ENCODE results near the gene CDADC1.

Gene CDADC1

DNA sequence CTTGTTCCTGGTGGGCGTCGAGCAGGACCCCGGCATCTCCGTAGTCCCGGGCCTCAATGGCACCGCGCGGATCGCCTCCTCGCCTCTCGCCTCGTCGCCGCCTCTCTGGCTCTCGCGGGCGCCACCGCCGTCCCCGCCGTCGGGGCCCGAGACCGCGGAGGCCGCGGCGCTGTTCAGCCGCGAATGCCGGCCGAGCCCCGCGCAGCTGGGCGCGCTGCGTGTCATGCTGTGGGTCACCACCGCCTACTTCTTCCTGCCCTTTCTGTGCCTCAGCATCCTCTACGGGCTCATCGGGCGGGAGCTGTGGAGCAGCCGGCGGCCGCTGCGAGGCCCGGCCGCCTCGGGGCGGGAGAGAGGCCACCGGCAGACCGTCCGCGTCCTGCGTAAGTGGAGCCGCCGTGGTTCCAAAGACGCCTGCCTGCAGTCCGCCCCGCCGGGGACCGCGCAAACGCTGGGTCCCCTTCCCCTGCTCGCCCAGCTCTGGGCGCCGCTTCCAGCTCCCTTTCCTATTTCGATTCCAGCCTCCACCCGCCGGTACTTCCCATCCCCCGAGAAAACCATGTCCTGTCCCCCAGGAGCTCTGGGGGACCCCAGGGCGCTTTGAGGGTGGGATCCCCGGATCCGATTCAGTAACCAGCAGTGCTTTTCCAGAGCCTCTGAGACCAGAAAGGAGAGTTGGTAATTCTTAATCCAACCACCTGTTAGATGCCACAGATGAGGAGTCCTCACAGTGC is 26.7 kb upstream of the CDADC1 start:
- H3K4me3 Mint-ChIP-seq = peak overlapping the region; percentile 50
- H3K4me1 Mint-ChIP-seq = peaks cover 4% of the 10 kb centered on the region
- peaks cover 3% of the 10 kb centered on the region for H3K36me3 Mint-ChIP-seq (ENCODE audit: low read depth)
- H3K9me3 Mint-ChIP-seq = no peaks in the 10 kb centered on the region
- H3K27me3 Mint-ChIP-seq = peaks cover 59% of the 10 kb centered on the region
- peak; percentile 41 for ATAC-seq
- no peak overlapping the region for H3K27ac Mint-ChIP-seq
- peak; percentile 21 for DNase-seq

DNA sequence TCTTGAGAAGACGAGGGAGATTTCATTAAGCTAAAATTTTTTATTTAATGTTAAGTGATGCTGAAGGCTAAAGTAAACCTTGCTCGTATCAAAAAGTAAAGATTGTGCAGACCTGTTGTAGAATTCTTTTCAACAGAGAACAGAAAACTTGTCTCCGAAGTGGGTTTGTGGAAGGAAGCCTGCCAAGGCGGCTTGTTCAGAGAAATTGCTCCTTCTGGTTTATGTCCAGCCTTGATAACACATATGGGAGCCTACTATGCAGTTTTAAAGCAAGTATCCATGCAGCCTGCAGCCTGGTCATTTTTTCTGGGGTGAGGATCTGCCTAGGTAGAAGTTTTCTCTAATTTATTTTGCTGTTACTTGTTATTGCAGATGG is 26.1 kb upstream of the CDADC1 start:
- Mint-ChIP-seq H3K27me3 (peaks cover 58% of the 10 kb centered on the region), H3K4me1 (peaks cover 4% of the 10 kb centered on the region), H3K9me3 (no peaks in the 10 kb centered on the region), H3K36me3 (ENCODE audit: low read depth) (peaks cover 3% of the 10 kb centered on the region), H3K4me3 (peak overlapping the region; percentile 8), H3K27ac (no peak overlapping the region)
- ATAC-seq (no peak), DNase-seq (no peak)

DNA sequence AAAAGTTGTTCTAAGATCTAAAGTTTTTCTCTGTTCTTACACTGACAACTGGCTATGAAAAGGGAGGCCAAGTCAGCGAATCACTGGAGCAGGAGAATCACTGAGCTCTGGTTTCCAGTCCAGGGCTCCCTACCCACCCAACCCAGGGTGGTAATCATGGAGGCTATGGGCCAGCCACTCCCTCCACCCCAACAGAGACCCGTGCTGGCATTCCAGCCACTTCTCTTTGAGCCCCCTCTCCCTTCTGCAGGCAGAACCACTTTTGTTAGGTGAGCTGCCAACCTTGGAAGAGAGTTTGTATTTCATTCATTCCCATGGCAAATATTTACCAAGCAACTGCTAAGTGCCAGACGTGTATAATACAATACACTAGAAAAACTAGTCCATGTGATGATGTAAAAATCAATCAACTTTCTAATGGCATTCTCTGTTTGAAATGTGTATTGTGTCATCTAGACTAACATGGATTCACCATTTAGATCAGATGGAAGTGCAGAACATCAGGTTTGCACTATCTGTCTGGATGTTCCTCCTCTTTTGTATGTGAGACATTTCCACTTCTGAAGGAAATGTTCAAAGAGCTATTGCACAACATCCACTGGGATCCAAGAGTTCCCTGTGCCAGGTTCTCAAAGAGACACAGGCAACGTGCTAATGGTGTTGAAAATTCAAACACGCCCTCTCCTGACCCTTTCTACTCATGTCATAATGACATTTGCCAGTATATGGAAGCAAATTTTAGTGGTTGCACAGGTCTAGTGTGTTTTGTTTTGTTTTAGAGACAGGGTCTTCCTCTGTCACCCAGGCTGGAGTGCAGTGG is 22.3 kb upstream of the CDADC1 start:
- peaks cover 29% of the 10 kb centered on the region for H3K27me3 Mint-ChIP-seq
- DNase-seq = no peak

DNA sequence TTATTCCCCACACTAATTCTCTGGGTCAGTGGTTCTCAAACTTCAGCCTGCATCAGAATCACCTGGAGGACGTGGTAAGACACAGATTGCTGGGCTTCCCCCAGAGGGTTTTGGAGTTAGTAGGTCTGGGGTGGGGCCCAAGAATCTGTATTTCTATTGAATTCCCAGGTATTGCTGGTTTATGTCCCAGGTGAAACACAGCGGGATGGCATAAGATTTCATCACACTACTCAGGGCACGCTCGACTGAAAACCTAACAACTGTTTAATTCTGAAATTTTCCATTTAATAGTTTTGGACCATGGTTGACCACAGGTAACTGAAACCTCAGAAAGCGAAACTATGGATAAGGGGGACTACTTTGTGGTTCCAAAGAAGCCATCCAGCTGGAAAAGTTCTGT is 21.1 kb upstream of the CDADC1 start:
- Mint-ChIP-seq H3K4me3 (no peak overlapping the region), H3K9me3 (no peaks in the 10 kb centered on the region), H3K4me1 (no peaks in the 10 kb centered on the region), H3K36me3 (ENCODE audit: low read depth) (no peaks in the 10 kb centered on the region), H3K27ac (no peak overlapping the region), H3K27me3 (peaks cover 24% of the 10 kb centered on the region)
- DNase-seq (no peak), ATAC-seq (no peak)

More for the DNA sequence above, 22.3 kb upstream of the CDADC1 start:
- Mint-ChIP-seq H3K9me3 (no peaks in the 10 kb centered on the region), H3K36me3 (ENCODE audit: low read depth) (no peaks in the 10 kb centered on the region), H3K27ac (no peak overlapping the region), H3K4me1 (peaks cover 2% of the 10 kb centered on the region), H3K4me3 (no peak overlapping the region)
- ATAC-seq = no peak

DNA sequence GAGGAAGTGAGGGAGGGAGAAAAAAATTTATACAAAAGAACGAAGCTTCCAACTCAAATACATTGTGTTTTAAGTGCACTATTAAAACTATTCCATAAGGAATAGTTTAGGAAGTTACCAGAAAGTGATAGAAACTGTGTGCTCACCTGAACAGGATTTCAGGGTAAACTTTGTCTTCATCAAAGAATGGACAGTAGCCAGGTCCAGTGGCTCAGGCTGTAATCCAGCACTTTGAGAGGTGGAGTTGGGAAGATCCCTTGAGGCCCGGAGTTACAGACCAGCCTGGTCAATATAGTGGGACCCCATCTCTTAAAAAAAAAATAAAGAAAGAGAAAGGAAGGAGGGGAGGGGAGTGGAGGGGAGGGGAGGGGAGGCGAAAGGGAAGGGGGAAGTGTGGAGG is 13.0 kb upstream of the CDADC1 start:
- no peak overlapping the region for H3K27ac Mint-ChIP-seq
- H3K4me3 Mint-ChIP-seq = no peak overlapping the region
- no peaks in the 10 kb centered on the region for H3K9me3 Mint-ChIP-seq
- ATAC-seq (no peak), DNase-seq (no peak)
- no peaks in the 10 kb centered on the region for H3K36me3 Mint-ChIP-seq (ENCODE audit: low read depth)
- H3K4me1 Mint-ChIP-seq = no peaks in the 10 kb centered on the region
- H3K27me3 Mint-ChIP-seq = no peaks in the 10 kb centered on the region

DNA sequence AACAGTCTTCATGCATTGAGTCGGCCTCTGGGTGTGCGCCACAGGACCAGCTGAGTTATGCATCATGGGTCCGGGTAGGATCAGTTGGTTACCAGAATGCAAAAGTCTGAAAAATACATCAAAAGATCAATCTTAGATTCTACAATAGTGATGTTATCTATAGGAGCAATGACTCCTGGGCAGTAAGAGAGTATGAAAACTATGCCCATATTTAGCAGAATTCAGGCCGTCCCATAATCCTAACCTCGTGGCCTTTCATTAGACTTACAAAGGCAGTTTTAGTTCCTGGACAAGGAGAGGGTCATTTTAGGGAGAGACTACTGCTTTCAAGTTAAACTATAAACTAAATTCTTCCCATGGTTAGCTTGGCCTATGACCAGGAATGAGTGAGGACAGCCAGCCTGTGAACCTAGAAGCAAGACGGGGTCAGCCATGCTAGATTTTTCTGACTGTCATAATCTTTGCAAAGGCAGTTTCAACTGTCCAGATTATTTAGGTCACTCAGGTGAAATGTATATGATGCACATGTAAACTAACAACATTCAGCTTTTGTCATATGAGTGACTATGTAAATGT is 11.8 kb upstream of the CDADC1 start:
- Mint-ChIP-seq H3K36me3 (ENCODE audit: low read depth) (no peaks in the 10 kb centered on the region), H3K27ac (no peak overlapping the region), H3K4me3 (no peak overlapping the region), H3K4me1 (no peaks in the 10 kb centered on the region), H3K9me3 (no peaks in the 10 kb centered on the region), H3K27me3 (no peaks in the 10 kb centered on the region)
- DNase-seq (no peak), ATAC-seq (no peak)

GRCh38 chr13:49238621-49239020 is 9.1 kb upstream of the CDADC1 start:
- Mint-ChIP-seq H3K4me3 (no peak overlapping the region), H3K36me3 (ENCODE audit: low read depth) (no peaks in the 10 kb centered on the region), H3K4me1 (no peaks in the 10 kb centered on the region), H3K27ac (no peak overlapping the region), H3K9me3 (no peaks in the 10 kb centered on the region), H3K27me3 (no peaks in the 10 kb centered on the region)
- no peak for ATAC-seq
- DNase-seq = no peak

- H3K4me1 Mint-ChIP-seq = no peaks in the 10 kb centered on the region
- H3K27ac Mint-ChIP-seq = no peak overlapping the region
- ATAC-seq = peak; percentile 83
- H3K9me3 Mint-ChIP-seq = no peaks in the 10 kb centered on the region
- DNase-seq = peak; percentile 36
- H3K4me3 Mint-ChIP-seq = no peak overlapping the region
- H3K36me3 Mint-ChIP-seq (ENCODE audit: low read depth) = no peaks in the 10 kb centered on the region
- H3K27me3 Mint-ChIP-seq = no peaks in the 10 kb centered on the region
These were observed 7.7 kb upstream of the CDADC1 start for GRCh38 chr13:49240017-49240416.

DNA sequence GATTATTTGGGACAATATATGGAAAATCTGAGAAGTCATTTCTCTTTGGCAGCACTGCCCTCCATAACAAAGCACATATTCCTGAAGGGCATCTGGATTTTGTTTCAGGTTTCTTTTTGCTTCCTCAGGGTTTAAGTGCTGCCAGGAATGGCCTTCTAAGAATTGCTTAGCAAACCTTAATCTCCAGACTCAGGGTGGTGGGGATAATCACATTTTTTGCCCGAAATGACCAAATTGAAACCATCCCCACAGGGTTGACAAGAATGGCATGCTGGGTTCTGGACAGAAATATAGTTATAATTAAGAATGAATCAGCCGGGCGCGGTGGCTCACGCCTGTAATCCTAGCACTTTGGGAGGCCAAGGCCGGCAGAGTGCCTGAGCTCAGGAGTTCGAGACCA is 6.4 kb upstream of the CDADC1 start:
- ATAC-seq = no peak
- Mint-ChIP-seq H3K4me1 (no peaks in the 10 kb centered on the region), H3K9me3 (no peaks in the 10 kb centered on the region), H3K27me3 (no peaks in the 10 kb centered on the region), H3K27ac (no peak overlapping the region), H3K4me3 (no peak overlapping the region), H3K36me3 (ENCODE audit: low read depth) (no peaks in the 10 kb centered on the region)
- no peak for DNase-seq

GRCh38 chr13:49245101-49245500 is 2.6 kb upstream of the CDADC1 start:
- peaks cover 26% of the 10 kb centered on the region for H3K4me1 Mint-ChIP-seq
- no peaks in the 10 kb centered on the region for H3K36me3 Mint-ChIP-seq (ENCODE audit: low read depth)
- no peaks in the 10 kb centered on the region for H3K27me3 Mint-ChIP-seq
- no peak overlapping the region for H3K4me3 Mint-ChIP-seq
- no peak for DNase-seq
- H3K9me3 Mint-ChIP-seq = no peaks in the 10 kb centered on the region
- ATAC-seq = no peak
- no peak overlapping the region for H3K27ac Mint-ChIP-seq

GRCh38 chr13:49246850-49247642 is 679 bp upstream of the CDADC1 start:
- peak overlapping the region; percentile 96 for H3K27ac Mint-ChIP-seq

GRCh38 chr13:49248622-49249002 is 887 bp downstream of the CDADC1 start:
- H3K4me1 Mint-ChIP-seq = peaks cover 48% of the 10 kb centered on the region
- DNase-seq (no peak), ATAC-seq (no peak)
- H3K27me3 Mint-ChIP-seq = no peaks in the 10 kb centered on the region
- peaks cover 8% of the 10 kb centered on the region for H3K36me3 Mint-ChIP-seq (ENCODE audit: low read depth)
- peak overlapping the region; percentile 96 for H3K27ac Mint-ChIP-seq
- peak overlapping the region; percentile 99 for H3K4me3 Mint-ChIP-seq
- H3K9me3 Mint-ChIP-seq = no peaks in the 10 kb centered on the region

More at GRCh38 chr13:49246850-49247642, 679 bp upstream of the CDADC1 start:
- Mint-ChIP-seq H3K9me3 (no peaks in the 10 kb centered on the region), H3K36me3 (ENCODE audit: low read depth) (peaks cover 1% of the 10 kb centered on the region), H3K4me3 (peak overlapping the region; percentile 99), H3K27me3 (no peaks in the 10 kb centered on the region), H3K4me1 (peaks cover 38% of the 10 kb centered on the region)
- DNase-seq (no peak), ATAC-seq (peak; percentile 26)

DNA sequence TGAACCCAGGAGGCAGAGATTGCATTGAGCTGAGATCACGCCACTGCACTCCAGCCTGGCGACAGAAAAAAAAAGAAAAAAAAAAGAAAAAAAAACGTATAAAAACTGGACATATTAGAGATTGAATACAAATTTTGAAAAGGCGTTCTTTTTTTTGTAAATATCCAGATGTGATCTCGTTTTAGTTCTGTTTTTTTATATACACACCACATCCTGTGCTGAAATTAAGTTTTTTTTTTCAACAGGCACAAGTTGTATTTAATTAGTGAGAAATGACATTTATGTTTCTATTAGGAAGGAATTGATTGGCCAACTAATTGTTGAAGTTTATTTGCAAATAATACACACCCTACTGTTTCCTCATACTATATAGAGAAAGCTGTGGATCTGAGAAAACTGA is 3.6 kb downstream of the CDADC1 start:
- peaks cover 68% of the 10 kb centered on the region for H3K4me1 Mint-ChIP-seq
- H3K4me3 Mint-ChIP-seq = no peak overlapping the region
- H3K27me3 Mint-ChIP-seq = no peaks in the 10 kb centered on the region
- no peak overlapping the region for H3K27ac Mint-ChIP-seq
- H3K36me3 Mint-ChIP-seq (ENCODE audit: low read depth) = peaks cover 25% of the 10 kb centered on the region
- ATAC-seq (no peak), DNase-seq (no peak)
- H3K9me3 Mint-ChIP-seq = no peaks in the 10 kb centered on the region

DNA sequence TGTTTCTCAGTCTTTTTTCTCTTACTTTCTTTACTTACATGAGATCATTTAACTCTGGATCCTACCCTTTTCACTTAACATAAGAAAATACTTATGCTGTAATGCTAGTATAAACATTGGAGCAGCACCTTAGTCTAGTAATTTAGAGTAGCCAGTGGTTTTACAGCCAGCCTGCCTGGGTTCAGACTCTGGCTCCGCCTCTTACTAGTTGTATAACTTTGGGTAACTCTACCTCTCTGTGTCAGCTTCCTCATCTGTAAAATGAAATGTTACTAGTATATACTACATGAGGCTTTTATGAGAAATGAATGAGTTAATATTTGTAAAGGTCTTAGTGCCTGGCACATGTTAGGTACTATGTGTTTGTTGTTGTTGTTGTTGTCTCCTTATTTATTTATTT is 5.6 kb downstream of the CDADC1 start:
- peaks cover 68% of the 10 kb centered on the region for H3K4me1 Mint-ChIP-seq
- no peaks in the 10 kb centered on the region for H3K9me3 Mint-ChIP-seq
- no peaks in the 10 kb centered on the region for H3K27me3 Mint-ChIP-seq
- no peak overlapping the region for H3K27ac Mint-ChIP-seq
- no peak overlapping the region for H3K4me3 Mint-ChIP-seq
- peaks cover 34% of the 10 kb centered on the region for H3K36me3 Mint-ChIP-seq (ENCODE audit: low read depth)
- ATAC-seq (no peak), DNase-seq (no peak)

Measured in activated naive CD8-positive, alpha-beta T cell treated with anti-CD3 and anti-CD28 coated beads, Interleukin-2, amount 50 U/mL, for 24 hours (primary cell).